ENCODE data around the gene SFT2D2. TPM values are rescaled to one million over a fixed set of nuclear protein-coding genes. Genes with fewer than 3 reads are reported as not detected.

SFT2D2 gene
- total RNA-seq, 1 experiment from 2014 or later = 32.1 TPM

DNA sequence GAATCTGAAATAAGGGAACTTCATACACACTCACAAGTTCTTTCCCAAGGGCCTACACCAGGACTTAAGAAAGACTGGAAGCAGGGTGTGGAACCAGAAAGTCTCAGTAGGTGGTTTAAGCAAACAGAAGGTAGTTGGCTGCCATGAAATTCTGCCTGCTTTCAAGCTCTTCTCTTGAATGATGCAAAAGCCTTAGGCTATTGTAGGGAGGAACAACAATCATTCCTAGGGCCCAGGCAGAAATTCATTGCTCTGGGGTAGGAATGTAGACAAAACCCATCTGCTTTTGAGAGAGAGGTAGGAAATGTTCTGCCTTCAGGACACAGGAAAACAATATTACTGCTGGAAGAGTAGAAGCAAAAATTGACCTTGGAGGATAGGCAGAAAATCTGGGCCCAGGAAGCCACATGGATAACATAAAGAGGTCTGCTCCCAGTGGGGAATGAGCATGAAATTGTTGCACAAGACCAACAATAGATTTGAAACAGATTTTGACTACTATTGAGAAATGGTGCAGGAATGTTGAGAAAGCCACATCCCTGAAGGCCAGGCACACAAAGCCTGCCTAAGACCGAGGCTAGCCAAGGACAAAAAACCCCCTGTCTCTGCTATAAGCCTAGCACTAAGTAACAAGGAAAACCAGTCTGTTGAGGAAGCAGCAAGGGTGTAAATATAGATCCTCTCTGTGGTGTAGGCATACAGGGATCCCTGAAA lies 22.7 kb upstream of the SFT2D2 start:
- Histone ChIP-seq H2AK5ac (ENCODE audit: insufficient read length, low read length) (no peak overlapping the region), H4K91ac (ENCODE audit: insufficient read length, low read depth, low read length) (no peak overlapping the region), H3K14ac (ENCODE audit: insufficient read depth, low read length) (no peak overlapping the region), H4K8ac (replicated peaks; ENCODE audit: insufficient read length, low read depth, low read length) (no peak overlapping the region), H2BK20ac (ENCODE audit: low read depth, low read length, poor library complexity, severe bottlenecking) (no peak overlapping the region), H4K5ac (ENCODE audit: insufficient read length, low read depth, low read length) (no peak overlapping the region), H4K20me1 (ENCODE audit: control insufficient read depth, insufficient read depth, insufficient read length) (no peaks in the 10 kb centered on the region), H3K4me2 (ENCODE audit: insufficient read depth, insufficient read length, low read length) (no peak overlapping the region), H3K9me3 (ENCODE audit: control insufficient read depth, low read depth, low read length) (no peaks in the 10 kb centered on the region), H3K56ac (ENCODE audit: insufficient read length, low read depth, low read length) (no peak overlapping the region), H3K27me3 (ENCODE audit: insufficient read depth, low read length) (no peaks in the 10 kb centered on the region), H3K79me2 (ENCODE audit: insufficient read depth, low read length) (no peaks in the 10 kb centered on the region), H3K79me1 (ENCODE audit: insufficient read depth, low read depth, low read length, poor library complexity, severe bottlenecking) (no peaks in the 10 kb centered on the region), H3K23me2 (ENCODE audit: insufficient read length, low read depth, low read length, poor library complexity, severe bottlenecking) (no peaks in the 10 kb centered on the region), H3K4ac (ENCODE audit: low read depth, low read length) (no peak overlapping the region), H2BK15ac (ENCODE audit: low read depth, low read length) (no peak overlapping the region), H2BK5ac (ENCODE audit: insufficient read length, low read length) (no peak overlapping the region), H2BK120ac (ENCODE audit: low read depth, low read length, poor library complexity, severe bottlenecking) (no peak overlapping the region), H2BK12ac (ENCODE audit: insufficient read length, low read depth, low read length) (no peak overlapping the region), H3K18ac (ENCODE audit: insufficient read length, low read depth, low read length) (no peak overlapping the region), H3K9ac (ENCODE audit: extremely low read depth, insufficient read length, low read length) (no peak overlapping the region), H3K4me1 (ENCODE audit: insufficient read depth, low read length) (no peaks in the 10 kb centered on the region), H3T11ph (ENCODE audit: low read length) (no peak overlapping the region), H3K23ac (ENCODE audit: insufficient read length, low read depth, low read length) (no peak overlapping the region), H3K27ac (ENCODE audit: insufficient read length, low read depth, low read length) (no peak overlapping the region), H2AFZ (ENCODE audit: low read length) (no peak overlapping the region)
- peaks cover 0 to 4% of the 10 kb centered on the region in 2 experiments; a peak in 1 of 4 replicates for H3K4me1 Mint-ChIP-seq
- peaks cover 10 to 14% of the 10 kb centered on the region in 2 experiments; a peak in 4 of 5 replicates for H3K9me3 Mint-ChIP-seq
- peaks cover 9 to 17% (median 15%) of the 10 kb centered on the region in 3 experiments; a peak in 6 of 7 replicates for H3K36me3 Mint-ChIP-seq (ENCODE audit: insufficient read depth in 1 of 3, low read depth in 3 of 3)
- WGBS (ENCODE audit: extremely low coverage, insufficient read length, low lambda C conversion rate) = no CpG with 5 or more reads among the region's 1 CpG
- no peaks in the 10 kb centered on the region for H3K27me3 Mint-ChIP-seq (ENCODE audit: low read depth)
- DNase-seq = no peak
- no peak overlapping the region for H3K4me3 Mint-ChIP-seq
- H3K27ac Mint-ChIP-seq = peak overlapping the region in 1 of 3 experiments; percentile 38; a peak in 1 of 7 replicates
- TF ChIP-seq, protein P1, sequence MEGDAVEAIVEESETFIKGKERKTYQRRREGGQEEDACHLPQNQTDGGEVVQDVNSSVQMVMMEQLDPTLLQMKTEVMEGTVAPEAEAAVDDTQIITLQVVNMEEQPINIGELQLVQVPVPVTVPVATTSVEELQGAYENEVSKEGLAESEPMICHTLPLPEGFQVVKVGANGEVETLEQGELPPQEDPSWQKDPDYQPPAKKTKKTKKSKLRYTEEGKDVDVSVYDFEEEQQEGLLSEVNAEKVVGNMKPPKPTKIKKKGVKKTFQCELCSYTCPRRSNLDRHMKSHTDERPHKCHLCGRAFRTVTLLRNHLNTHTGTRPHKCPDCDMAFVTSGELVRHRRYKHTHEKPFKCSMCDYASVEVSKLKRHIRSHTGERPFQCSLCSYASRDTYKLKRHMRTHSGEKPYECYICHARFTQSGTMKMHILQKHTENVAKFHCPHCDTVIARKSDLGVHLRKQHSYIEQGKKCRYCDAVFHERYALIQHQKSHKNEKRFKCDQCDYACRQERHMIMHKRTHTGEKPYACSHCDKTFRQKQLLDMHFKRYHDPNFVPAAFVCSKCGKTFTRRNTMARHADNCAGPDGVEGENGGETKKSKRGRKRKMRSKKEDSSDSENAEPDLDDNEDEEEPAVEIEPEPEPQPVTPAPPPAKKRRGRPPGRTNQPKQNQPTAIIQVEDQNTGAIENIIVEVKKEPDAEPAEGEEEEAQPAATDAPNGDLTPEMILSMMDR (conservative IDR thresholded peaks at IDR 0.05) = no peak

Measured in H9 (cell line).